22Rv1 (cell line): Measurements from ENCODE around the gene CEACAM19.

Experiments
- CTCF ChIP-seq: fragments of 450-650 bp; IDR thresholded peaks from 2 replicates; pipeline ENCODE4 v1.5.1; 2017; ENCODE audit warnings: mild to moderate bottlenecking
- ZFX ChIP-seq: fragments of 450-650 bp; IDR thresholded peaks from 2 replicates; pipeline ENCODE4 v1.6.1; 2017; ENCODE audit warnings: antibody characterized with exemption, borderline replicate concordance

GRCh38 chr19:44700547-44700946, 29.3 kb downstream of the CEACAM19 start:
- TF ChIP-seq CTCF (no peak), ZFX (no peak)
